Brain microvascular endothelial cell (primary cell): ENCODE data around the gene TEAD1.

ENCODE experiments used
- DNase-seq: peaks from one replicate; pipeline ENCODE4 v3.0.0-alpha.2; 2020
- H3K27ac ChIP-seq: fragments of 250-450 bp; sonication (Bioruptor Pico); 2 replicates; pipeline ENCODE4 v1.5.1; 2020; ENCODE audit warnings: mild to moderate bottlenecking, moderate library complexity
- H3K27me3 ChIP-seq: fragments of 250-450 bp; sonication (Bioruptor Pico); replicated peaks from 2 replicates; pipeline ENCODE4 v1.5.1; 2020; ENCODE audit warnings: mild to moderate bottlenecking
- H3K36me3 ChIP-seq: fragments of 250-450 bp; sonication (Bioruptor Pico); replicated peaks from 2 replicates; pipeline ENCODE4 v1.5.1; 2020; ENCODE audit warnings: mild to moderate bottlenecking
- H3K4me3 ChIP-seq: 2 replicates; pipeline ENCODE4 v1.5.1; 2011; ENCODE audit warnings: low read depth, mild to moderate bottlenecking, control low read depth, low read length, moderate library complexity
- CTCF ChIP-seq: IDR thresholded peaks from 2 replicates; pipeline ENCODE4 v1.5.1; 2011; ENCODE audit warnings: low read depth, mild to moderate bottlenecking, moderate library complexity, low read length, control low read depth, inconsistent platforms; ENCODE audit errors: missing control alignments
- in situ Hi-C: cut with HindIII; loops from 2 replicates; pipeline ENCODE4 v1.10.0; 2017; ENCODE audit warnings: low sequenced_read_pairs, low pct_ligation_motif_present

The TEAD1 gene

GRCh38 chr11:12829540-12830314 is 155.5 kb downstream of the TEAD1 start:
- TF ChIP-seq CTCF: no peak
- in situ Hi-C loops: no loop called here
- Histone ChIP-seq H3K4me3 (no peak overlapping the region), H3K36me3 (no peaks in the 10 kb centered on the region), H3K27me3 (no peaks in the 10 kb centered on the region), H3K27ac (no peak overlapping the region)
- no peak for DNase-seq

- Histone ChIP-seq H3K27ac (no peak overlapping the region), H3K27me3 (no peaks in the 10 kb centered on the region), H3K4me3 (no peak overlapping the region), H3K36me3 (no peaks in the 10 kb centered on the region)
- no peak for DNase-seq
- in situ Hi-C loops: no loop called here
- no peak for TF ChIP-seq CTCF
Observed at GRCh38 chr11:12831471-12832202, 157.4 kb downstream of the TEAD1 start.

GRCh38 chr11:12832480-12833224 is 158.4 kb downstream of the TEAD1 start:
- Histone ChIP-seq H3K36me3 (no peaks in the 10 kb centered on the region), H3K4me3 (no peak overlapping the region), H3K27ac (no peak overlapping the region), H3K27me3 (no peaks in the 10 kb centered on the region)
- no peak for DNase-seq
- no peak for TF ChIP-seq CTCF
- in situ Hi-C loops: no loop called here

GRCh38 chr11:12834166-12834565 is 159.9 kb downstream of the TEAD1 start:
- no peak for DNase-seq
- Histone ChIP-seq H3K27me3 (no peaks in the 10 kb centered on the region), H3K27ac (no peak overlapping the region), H3K36me3 (no peaks in the 10 kb centered on the region), H3K4me3 (no peak overlapping the region)
- no peak for TF ChIP-seq CTCF
- in situ Hi-C loops: no loop called here

- in situ Hi-C loops: no loop called here
- H3K27me3 ChIP-seq: no peaks in the 10 kb centered on the region
- H3K4me3 ChIP-seq: no peak overlapping the region
- H3K27ac ChIP-seq: no peak overlapping the region
- TF ChIP-seq CTCF: no peak
- no peaks in the 10 kb centered on the region for H3K36me3 ChIP-seq
- no peak for DNase-seq
Observed at GRCh38 chr11:12834630-12835029, 160.4 kb downstream of the TEAD1 start.
